Astrocyte (in vitro differentiated cells and primary cell): ENCODE results near the gene AQP7. TPM values are rescaled to one million over a fixed set of nuclear protein-coding genes. Genes with fewer than 3 reads are reported as not detected.

Experiments
- DNase-seq: peaks from one replicate; pipeline ENCODE4 v3.0.0-alpha.2; 2010; ENCODE audit warnings: low read depth
- FAIRE-seq: peaks from 2 replicates; lab custom pipeline; 2011; peaks lifted over from hg19 to GRCh38; lab: Jason Lieb, UNC
- H2AFZ ChIP-seq: 2 replicates; pipeline ENCODE4 v1.6.0; 2012; ENCODE audit warnings: low read depth, low read length, inconsistent platforms
- H3K27ac ChIP-seq: 2 replicates; pipeline ENCODE4 v1.5.1; 2011; ENCODE audit warnings: low read depth, low read length, inconsistent platforms
- H3K27me3 ChIP-seq: 2 replicates; pipeline ENCODE4 v1.6.0; 2011; ENCODE audit warnings: low read length, inconsistent platforms; ENCODE audit not compliant: insufficient read depth
- H3K36me3 ChIP-seq: 2 replicates; pipeline ENCODE4 v1.5.1; 2011; ENCODE audit warnings: low read length, inconsistent platforms; ENCODE audit not compliant: insufficient read depth
- H3K4me1 ChIP-seq: 2 replicates; pipeline ENCODE4 v1.5.1; 2011; ENCODE audit warnings: low read length, inconsistent platforms; ENCODE audit not compliant: insufficient read depth
- H3K4me2 ChIP-seq: 2 replicates; pipeline ENCODE4 v1.6.0; 2012; ENCODE audit warnings: low read length, inconsistent platforms
- H3K4me3 ChIP-seq: 2 replicates; pipeline ENCODE4 v1.5.1; 2011; ENCODE audit warnings: low read depth, mild to moderate bottlenecking, low read length, inconsistent platforms; ENCODE audit not compliant: insufficient read depth
- H3K79me2 ChIP-seq: 2 replicates; pipeline ENCODE4 v1.6.0; 2012; ENCODE audit warnings: mild to moderate bottlenecking, low read length, inconsistent platforms; ENCODE audit not compliant: insufficient read depth
- H3K9ac ChIP-seq: 2 replicates; pipeline ENCODE4 v1.6.0; 2012; ENCODE audit warnings: mild to moderate bottlenecking, low read length, inconsistent platforms
- H3K9me3 ChIP-seq: 2 replicates; pipeline ENCODE4 v1.5.1; 2012; ENCODE audit warnings: low read depth, mild to moderate bottlenecking, low read length, inconsistent platforms; ENCODE audit not compliant: insufficient read depth
- H4K20me1 ChIP-seq: 2 replicates; pipeline ENCODE4 v1.6.0; 2012; ENCODE audit warnings: low read length, inconsistent platforms; ENCODE audit not compliant: insufficient read depth
- H3K27ac Mint-ChIP-seq: one replicate; pipeline ENCODE4 v1.8.0; 2021; ENCODE audit warnings: mild to moderate bottlenecking, mixed read lengths; ENCODE audit not compliant: unreplicated experiment
- H3K27me3 Mint-ChIP-seq: one replicate; pipeline ENCODE4 v1.8.0; 2021; ENCODE audit warnings: low read depth, mixed read lengths; ENCODE audit not compliant: unreplicated experiment
- H3K36me3 Mint-ChIP-seq: one replicate; pipeline ENCODE4 v1.8.0; 2021; ENCODE audit warnings: low read depth, mixed read lengths; ENCODE audit not compliant: unreplicated experiment
- H3K4me1 Mint-ChIP-seq: one replicate; pipeline ENCODE4 v1.8.0; 2021; ENCODE audit warnings: low read depth, mixed read lengths; ENCODE audit not compliant: unreplicated experiment
- H3K4me3 Mint-ChIP-seq: one replicate; pipeline ENCODE4 v1.8.0; 2021; ENCODE audit warnings: mild to moderate bottlenecking, moderate library complexity, mixed read lengths; ENCODE audit not compliant: unreplicated experiment
- H3K9me3 Mint-ChIP-seq: one replicate; pipeline ENCODE4 v1.8.0; 2021; ENCODE audit warnings: mild to moderate bottlenecking, mixed read lengths; ENCODE audit not compliant: unreplicated experiment
- EZH2 ChIP-seq: IDR thresholded peaks from 2 replicates; pipeline ENCODE4 v1.6.1; 2012; ENCODE audit warnings: mild to moderate bottlenecking, low read length, inconsistent platforms; ENCODE audit not compliant: insufficient read depth
- total RNA-seq: library from RNA; stranded (reverse); gene quantifications from 2 replicates; pipeline ENCODE4 v1.2.1, GENCODE V29; 2021
- TF ChIP-seq, protein P1 (sequence below): IDR thresholded peaks from 2 replicates; pipeline ENCODE4 v1.5.1; 2011; ENCODE audit warnings: low read depth, mild to moderate bottlenecking, inconsistent platforms, low read length, moderate library complexity; ENCODE audit not compliant: insufficient read depth

AQP7 gene
- total RNA-seq, 1 donor from 2014 or later, result 1.9 TPM

DNA sequence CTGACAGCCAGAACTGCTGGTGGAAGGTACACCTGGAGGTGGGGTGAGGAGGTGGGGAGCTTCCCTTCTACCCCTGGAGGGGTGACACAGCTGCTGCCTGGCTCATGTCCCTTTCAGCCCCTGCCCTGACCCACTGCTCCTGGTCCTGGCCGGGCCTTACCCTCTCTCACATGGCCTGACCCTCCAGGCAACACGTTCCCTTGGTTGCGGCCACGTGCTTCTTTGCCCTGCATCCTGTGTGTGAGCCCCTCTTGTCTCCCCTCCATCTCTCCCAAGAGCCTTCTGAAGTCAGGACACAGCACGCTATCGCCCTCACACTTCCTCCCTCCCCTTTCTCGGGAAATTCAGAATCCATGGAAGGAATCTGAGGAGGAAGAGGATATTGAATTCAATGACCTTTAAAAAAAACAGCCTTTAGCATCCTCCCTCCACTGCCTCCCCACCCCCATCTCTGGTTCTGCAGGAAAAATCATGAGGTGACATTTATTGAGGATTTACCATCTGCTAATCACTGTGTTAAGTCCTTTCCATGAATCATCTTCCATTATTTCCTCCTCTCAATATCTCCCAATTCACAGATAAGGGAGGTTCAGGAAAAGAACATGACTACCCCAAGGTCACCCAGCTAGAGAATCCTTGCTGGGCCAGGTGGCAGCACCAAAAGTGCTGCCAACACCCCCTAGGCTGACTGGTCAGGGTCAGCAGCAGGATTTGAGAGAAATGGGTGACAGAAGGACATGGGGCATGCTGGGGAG, 36.7 kb upstream of the AQP7 start:
- peaks cover 2% of the 10 kb centered on the region for H3K36me3 Mint-ChIP-seq
- H3K27ac Mint-ChIP-seq, result no peak overlapping the region
- peaks cover 59% of the 10 kb centered on the region for H3K27me3 Mint-ChIP-seq
- Histone ChIP-seq H3K4me2 (no peak overlapping the region), H2AFZ (no peak overlapping the region), H3K9me3 (no peaks in the 10 kb centered on the region), H3K36me3 (no peaks in the 10 kb centered on the region), H3K79me2 (no peaks in the 10 kb centered on the region), H3K4me1 (no peaks in the 10 kb centered on the region), H3K4me3 (no peak overlapping the region), H4K20me1 (no peaks in the 10 kb centered on the region), H3K27ac (no peak overlapping the region), H3K27me3 (peaks cover 12% of the 10 kb centered on the region), H3K9ac (no peak overlapping the region)
- H3K9me3 Mint-ChIP-seq, result peaks cover 4% of the 10 kb centered on the region
- H3K4me3 Mint-ChIP-seq, result no peak overlapping the region
- TF ChIP-seq EZH2, result no peak
- TF ChIP-seq, protein P1, sequence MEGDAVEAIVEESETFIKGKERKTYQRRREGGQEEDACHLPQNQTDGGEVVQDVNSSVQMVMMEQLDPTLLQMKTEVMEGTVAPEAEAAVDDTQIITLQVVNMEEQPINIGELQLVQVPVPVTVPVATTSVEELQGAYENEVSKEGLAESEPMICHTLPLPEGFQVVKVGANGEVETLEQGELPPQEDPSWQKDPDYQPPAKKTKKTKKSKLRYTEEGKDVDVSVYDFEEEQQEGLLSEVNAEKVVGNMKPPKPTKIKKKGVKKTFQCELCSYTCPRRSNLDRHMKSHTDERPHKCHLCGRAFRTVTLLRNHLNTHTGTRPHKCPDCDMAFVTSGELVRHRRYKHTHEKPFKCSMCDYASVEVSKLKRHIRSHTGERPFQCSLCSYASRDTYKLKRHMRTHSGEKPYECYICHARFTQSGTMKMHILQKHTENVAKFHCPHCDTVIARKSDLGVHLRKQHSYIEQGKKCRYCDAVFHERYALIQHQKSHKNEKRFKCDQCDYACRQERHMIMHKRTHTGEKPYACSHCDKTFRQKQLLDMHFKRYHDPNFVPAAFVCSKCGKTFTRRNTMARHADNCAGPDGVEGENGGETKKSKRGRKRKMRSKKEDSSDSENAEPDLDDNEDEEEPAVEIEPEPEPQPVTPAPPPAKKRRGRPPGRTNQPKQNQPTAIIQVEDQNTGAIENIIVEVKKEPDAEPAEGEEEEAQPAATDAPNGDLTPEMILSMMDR, result no peak
- H3K4me1 Mint-ChIP-seq, result peaks cover 9% of the 10 kb centered on the region
- DNase-seq, result no peak
- FAIRE-seq, result no peak

DNA sequence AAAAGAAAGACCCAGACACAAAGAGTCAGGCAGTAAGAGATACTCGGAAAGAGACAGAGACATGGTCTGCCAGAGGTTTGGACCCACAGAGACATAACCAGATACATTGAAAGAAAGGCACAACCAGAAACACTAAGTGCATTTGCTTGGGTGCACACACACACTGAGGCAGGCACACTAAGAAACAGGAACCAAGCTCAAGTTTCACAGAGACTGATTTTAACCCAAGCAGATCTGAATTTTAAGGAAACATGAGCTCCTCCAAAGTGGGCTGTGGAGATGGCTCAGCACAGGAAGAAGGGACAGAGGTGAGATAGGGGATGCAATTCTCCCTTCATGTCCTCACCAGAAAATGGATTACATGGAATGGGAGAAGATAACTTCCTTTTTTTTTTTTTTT, 35.5 kb upstream of the AQP7 start:
- H3K27me3 Mint-ChIP-seq, result peaks cover 57% of the 10 kb centered on the region
- no peaks in the 10 kb centered on the region for H4K20me1 ChIP-seq
- H3K4me1 Mint-ChIP-seq, result peaks cover 5% of the 10 kb centered on the region
- H3K36me3 Mint-ChIP-seq, result peaks cover 2% of the 10 kb centered on the region
- no peak overlapping the region for H3K9ac ChIP-seq
- no peak overlapping the region for H3K4me2 ChIP-seq
- no peak overlapping the region for H3K27ac Mint-ChIP-seq
- H3K9me3 Mint-ChIP-seq, result peaks cover 4% of the 10 kb centered on the region
- no peaks in the 10 kb centered on the region for H3K36me3 ChIP-seq
- H3K4me1 ChIP-seq, result no peaks in the 10 kb centered on the region
- no peak overlapping the region for H2AFZ ChIP-seq
- no peaks in the 10 kb centered on the region for H3K79me2 ChIP-seq
- H3K4me3 ChIP-seq, result no peak overlapping the region
- peaks cover 14% of the 10 kb centered on the region for H3K27me3 ChIP-seq
- DNase-seq (no peak), FAIRE-seq (no peak)
- H3K27ac ChIP-seq, result no peak overlapping the region
- no peak overlapping the region for H3K4me3 Mint-ChIP-seq
- TF ChIP-seq, protein P1, result no peak
- no peak for TF ChIP-seq EZH2
- H3K9me3 ChIP-seq, result no peaks in the 10 kb centered on the region

DNA sequence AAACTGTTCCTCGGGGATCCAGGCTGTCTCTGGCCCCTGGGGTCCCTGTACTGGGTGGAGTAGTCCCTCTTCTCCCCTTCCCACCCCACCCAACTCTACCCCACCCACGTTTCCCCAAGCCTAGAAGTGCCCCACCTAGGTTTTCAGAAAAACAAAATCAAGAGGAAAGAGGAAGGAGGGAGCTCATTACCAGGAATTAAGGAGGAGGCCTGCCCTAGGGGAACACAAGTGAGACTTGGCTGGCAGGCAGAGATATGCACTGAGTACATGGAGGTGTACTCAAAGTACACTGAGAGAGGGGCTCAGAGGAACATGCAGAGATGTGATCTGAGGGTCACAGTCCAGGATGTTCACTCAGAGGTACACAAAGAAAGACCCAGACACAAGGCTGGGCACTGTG, 34.8 kb upstream of the AQP7 start:
- peaks cover 3% of the 10 kb centered on the region for H3K4me1 Mint-ChIP-seq
- Histone ChIP-seq H3K9me3 (no peaks in the 10 kb centered on the region), H3K4me2 (no peak overlapping the region), H3K9ac (no peak overlapping the region), H3K36me3 (no peaks in the 10 kb centered on the region), H2AFZ (no peak overlapping the region), H3K79me2 (no peaks in the 10 kb centered on the region), H4K20me1 (no peaks in the 10 kb centered on the region), H3K27ac (no peak overlapping the region), H3K4me3 (no peak overlapping the region), H3K27me3 (peaks cover 14% of the 10 kb centered on the region), H3K4me1 (no peaks in the 10 kb centered on the region)
- H3K4me3 Mint-ChIP-seq, result no peak overlapping the region
- no peak overlapping the region for H3K27ac Mint-ChIP-seq
- FAIRE-seq (no peak), DNase-seq (no peak)
- peaks cover 2% of the 10 kb centered on the region for H3K9me3 Mint-ChIP-seq
- peaks cover 54% of the 10 kb centered on the region for H3K27me3 Mint-ChIP-seq
- H3K36me3 Mint-ChIP-seq, result peaks cover 2% of the 10 kb centered on the region
- no peak for TF ChIP-seq EZH2
- TF ChIP-seq, protein P1, result no peak
